ENCODE measurements around the gene PDE2A. TPM values are rescaled to one million over a fixed set of nuclear protein-coding genes. Genes with fewer than 3 reads are reported as not detected.

The PDE2A gene
- total and polyA plus RNA-seq, 10 of the 15 experiments (the other 5 are each of a cell fraction or from before 2014, with no cell fraction given): 0.06 to 0.15 (median 0.11) TPM; not detected in 6

GRCh38 chr11:72597721-72598120, 76.5 kb downstream of the PDE2A start (continued):
- TF ChIP-seq, protein P1, sequence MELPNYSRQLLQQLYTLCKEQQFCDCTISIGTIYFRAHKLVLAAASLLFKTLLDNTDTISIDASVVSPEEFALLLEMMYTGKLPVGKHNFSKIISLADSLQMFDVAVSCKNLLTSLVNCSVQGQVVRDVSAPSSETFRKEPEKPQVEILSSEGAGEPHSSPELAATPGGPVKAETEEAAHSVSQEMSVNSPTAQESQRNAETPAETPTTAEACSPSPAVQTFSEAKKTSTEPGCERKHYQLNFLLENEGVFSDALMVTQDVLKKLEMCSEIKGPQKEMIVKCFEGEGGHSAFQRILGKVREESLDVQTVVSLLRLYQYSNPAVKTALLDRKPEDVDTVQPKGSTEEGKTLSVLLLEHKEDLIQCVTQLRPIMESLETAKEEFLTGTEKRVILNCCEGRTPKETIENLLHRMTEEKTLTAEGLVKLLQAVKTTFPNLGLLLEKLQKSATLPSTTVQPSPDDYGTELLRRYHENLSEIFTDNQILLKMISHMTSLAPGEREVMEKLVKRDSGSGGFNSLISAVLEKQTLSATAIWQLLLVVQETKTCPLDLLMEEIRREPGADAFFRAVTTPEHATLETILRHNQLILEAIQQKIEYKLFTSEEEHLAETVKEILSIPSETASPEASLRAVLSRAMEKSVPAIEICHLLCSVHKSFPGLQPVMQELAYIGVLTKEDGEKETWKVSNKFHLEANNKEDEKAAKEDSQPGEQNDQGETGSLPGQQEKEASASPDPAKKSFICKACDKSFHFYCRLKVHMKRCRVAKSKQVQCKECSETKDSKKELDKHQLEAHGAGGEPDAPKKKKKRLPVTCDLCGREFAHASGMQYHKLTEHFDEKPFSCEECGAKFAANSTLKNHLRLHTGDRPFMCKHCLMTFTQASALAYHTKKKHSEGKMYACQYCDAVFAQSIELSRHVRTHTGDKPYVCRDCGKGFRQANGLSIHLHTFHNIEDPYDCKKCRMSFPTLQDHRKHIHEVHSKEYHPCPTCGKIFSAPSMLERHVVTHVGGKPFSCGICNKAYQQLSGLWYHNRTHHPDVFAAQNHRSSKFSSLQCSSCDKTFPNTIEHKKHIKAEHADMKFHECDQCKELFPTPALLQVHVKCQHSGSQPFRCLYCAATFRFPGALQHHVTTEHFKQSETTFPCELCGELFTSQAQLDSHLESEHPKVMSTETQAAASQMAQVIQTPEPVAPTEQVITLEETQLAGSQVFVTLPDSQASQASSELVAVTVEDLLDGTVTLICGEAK (IDR thresholded peaks at IDR 0.05; ENCODE audit: borderline replicate concordance): no peak

GRCh38 chr11:72595292-72595684, 78.9 kb downstream of the PDE2A start:
- RAD21 ChIA-PET (ENCODE audit: unreplicated experiment): interaction anchor here (0.8 kb wide), 1 partner anchor 89 kb away, joined by 3 read pairs; no protein-coding TSS in a partner anchor

More at GRCh38 chr11:72595292-72595684, 78.9 kb downstream of the PDE2A start:
- no peak overlapping the region for H3K27ac ChIP-seq (ENCODE audit: control insufficient read depth, insufficient read depth)
- TF ChIP-seq SIX5 (IDR thresholded peaks at IDR 0.05; ENCODE audit: low read depth, low read length, severe bottlenecking) (no peak), TCF3 (IDR thresholded peaks at IDR 0.05; ENCODE audit: borderline replicate concordance, insufficient read depth, low read depth, low read length) (no peak)
- no peak overlapping the region for H2AFZ ChIP-seq (ENCODE audit: control insufficient read depth, low read depth, low read length)
- BruUV-seq (replicated peaks): no TSS peak
- H3K79me2 ChIP-seq (ENCODE audit: control insufficient read depth, insufficient read depth, low read length): no peaks in the 10 kb centered on the region
- no peak for FAIRE-seq
- H3K36me3 ChIP-seq (ENCODE audit: control insufficient read depth in 2 of 2, insufficient read depth in 2 of 2, low read length in 1 of 2): no peaks in the 10 kb centered on the region
- H4K20me1 ChIP-seq (ENCODE audit: control insufficient read depth, insufficient read depth): no peaks in the 10 kb centered on the region; the same call in 1 of the 2 replicates
- no peak for ATAC-seq
- no peak overlapping the region for H3K9ac ChIP-seq (ENCODE audit: control insufficient read depth, insufficient read depth, low read length)
- H3K4me3 ChIP-seq: no peak overlapping the region
- H3K4me1 ChIP-seq (ENCODE audit: control insufficient read depth, insufficient read depth, low read length): no peaks in the 10 kb centered on the region; the same call in 1 of the 2 replicates
- in situ Hi-C loops (cut with MboI): no loop called here
- ChIA-PET POLR2A (no interaction called here), SMC1A (ENCODE audit: uncharacterized antibody, unreplicated experiment) (no interaction called here), CTCF (no interaction called here)
- intact Hi-C loops (cut with micrococcal nuclease; ENCODE audit: unreplicated experiment): no loop called here
- no peak overlapping the region for H3K4me2 ChIP-seq (ENCODE audit: control insufficient read depth, insufficient read depth)
- no peaks in the 10 kb centered on the region for H3K9me3 ChIP-seq (replicated peaks; ENCODE audit: control insufficient read depth, insufficient read depth, low read length)
- H3K27me3 ChIP-seq (replicated peaks in 1 of 2; ENCODE audit: control insufficient read depth in 2 of 2, insufficient read depth in 2 of 2, low read length in 1 of 2): peaks cover 7 to 12% of the 10 kb centered on the region in 2 experiments
- WGBS (ENCODE audit: insufficient coverage, insufficient replicate concordance, low lambda C conversion rate, missing lambda C conversion rate): 25% methylated on average over 8 of the region's 9 CpGs
- DNase-seq (ENCODE audit: low read depth, low spot score): no peak
